ENCODE results near the gene PRRT1.

- TF ChIP-seq POLR2A (IDR thresholded peaks at IDR 0.05) (peak in 1 of 2 donors; percentile 40), CTCF (IDR thresholded peaks at IDR 0.05) (no peak)
These were observed 1.2 kb upstream of the PRRT1 start for GRCh38 chr6:32152769-32153563.

All from thyroid gland (tissue), 4 donors.